Inferior parietal cortex (tissue), 1 donor: ENCODE data around the gene MINDY4B.

Experiments
- DNase-seq: peaks from one replicate; pipeline ENCODE4 v3.0.0-alpha.2; 2016; ENCODE audit errors: extremely low spot score

MINDY4B gene

GRCh38 chr3:150905339-150905738 is at the start of gene MINDY4B:
MINDY4B (minus strand) TSS chr3:150905439; CDS start chr3:150905439, 0 bp downstream.
- DNase-seq, result no peak

DNA sequence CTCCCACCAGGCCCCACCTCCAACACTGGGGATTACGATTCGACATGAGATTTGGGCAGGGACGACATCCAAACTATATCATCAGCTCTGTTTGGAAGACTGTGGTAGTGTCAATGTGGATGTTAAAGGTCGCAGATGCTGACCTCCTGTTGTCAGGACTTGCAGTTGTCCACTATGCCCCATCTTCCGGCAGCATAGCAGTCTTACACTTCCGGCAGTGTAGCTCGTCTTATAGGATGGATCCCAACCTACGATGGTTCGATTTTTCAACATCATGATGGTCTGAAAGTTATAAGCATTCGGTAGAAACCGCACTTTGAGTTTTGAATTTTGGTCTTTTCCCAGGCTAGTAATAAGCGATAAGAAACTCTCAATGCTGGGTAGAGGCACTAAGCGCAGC is 46.7 kb upstream of the MINDY4B start:
- DNase-seq, result no peak

- no peak for DNase-seq
Measured at GRCh38 chr3:150945226-150946032, 40.2 kb upstream of the MINDY4B start.

- DNase-seq, result no peak
Measured at GRCh38 chr3:150942221-150942620, 37.0 kb upstream of the MINDY4B start.

DNA sequence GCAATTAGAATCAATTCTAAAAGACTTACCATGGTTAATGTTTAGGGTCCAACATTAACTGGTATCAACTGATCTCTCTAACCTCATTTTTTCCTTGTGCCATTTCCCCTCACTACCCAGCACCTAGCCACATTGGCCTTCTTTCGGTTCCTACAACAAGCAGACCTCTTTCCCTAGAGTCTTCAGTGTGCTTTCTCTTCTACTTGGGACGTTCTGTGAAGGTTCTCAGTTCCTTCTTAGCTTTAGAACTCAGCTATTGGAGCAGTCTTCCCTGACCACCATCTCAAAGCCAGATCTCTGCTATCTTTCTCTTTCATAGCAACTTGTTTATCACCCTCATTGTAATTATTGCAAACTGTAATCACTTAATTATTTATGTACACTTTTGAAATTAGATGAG is 31.5 kb upstream of the MINDY4B start:
- DNase-seq, result no peak

- DNase-seq, result no peak
Measured at GRCh38 chr3:150933473-150933995, 28.3 kb upstream of the MINDY4B start.

DNA sequence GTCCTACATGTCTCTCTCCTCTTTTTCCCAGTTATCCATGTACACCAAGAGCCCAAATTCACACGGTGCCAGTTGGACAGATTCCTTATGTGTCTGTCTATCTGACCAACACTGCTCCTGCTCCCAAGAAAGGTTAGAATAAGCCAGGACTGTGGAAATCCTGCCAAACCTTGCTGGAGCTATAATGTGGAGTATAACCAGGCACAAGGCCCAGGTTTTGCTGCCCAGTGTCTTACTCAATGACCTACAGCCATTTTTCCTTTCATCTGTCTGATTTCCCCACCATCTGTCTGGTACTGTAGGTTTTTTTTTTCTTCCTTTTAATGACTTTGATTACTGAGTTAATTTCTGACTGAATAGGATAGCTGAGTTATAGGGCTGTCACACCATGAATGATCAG is 26.5 kb upstream of the MINDY4B start:
- no peak for DNase-seq

- no peak for DNase-seq
Measured at GRCh38 chr3:150930839-150931238, 25.6 kb upstream of the MINDY4B start.

- DNase-seq, result no peak
Measured at GRCh38 chr3:150928234-150928633, 23.0 kb upstream of the MINDY4B start.

DNA sequence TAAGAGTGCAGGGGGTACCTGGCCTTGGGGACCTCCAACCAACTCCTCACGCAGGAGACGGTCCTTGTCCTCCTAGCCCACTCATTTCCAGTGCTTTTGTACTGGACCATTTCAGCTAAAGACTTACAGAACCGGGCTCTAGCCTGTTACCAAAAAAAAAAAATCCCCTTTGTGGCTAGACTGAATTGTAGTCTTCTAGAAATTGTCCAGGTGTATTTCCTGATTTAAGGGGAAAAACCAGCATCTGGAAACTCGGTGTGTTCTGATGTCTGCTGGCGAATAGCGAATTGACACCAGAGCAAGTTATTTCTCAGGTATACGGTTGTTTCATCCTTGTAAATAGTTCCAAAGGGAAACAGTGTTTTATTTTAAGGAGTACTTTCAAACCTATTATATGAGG is 21.1 kb upstream of the MINDY4B start:
- no peak for DNase-seq

DNA sequence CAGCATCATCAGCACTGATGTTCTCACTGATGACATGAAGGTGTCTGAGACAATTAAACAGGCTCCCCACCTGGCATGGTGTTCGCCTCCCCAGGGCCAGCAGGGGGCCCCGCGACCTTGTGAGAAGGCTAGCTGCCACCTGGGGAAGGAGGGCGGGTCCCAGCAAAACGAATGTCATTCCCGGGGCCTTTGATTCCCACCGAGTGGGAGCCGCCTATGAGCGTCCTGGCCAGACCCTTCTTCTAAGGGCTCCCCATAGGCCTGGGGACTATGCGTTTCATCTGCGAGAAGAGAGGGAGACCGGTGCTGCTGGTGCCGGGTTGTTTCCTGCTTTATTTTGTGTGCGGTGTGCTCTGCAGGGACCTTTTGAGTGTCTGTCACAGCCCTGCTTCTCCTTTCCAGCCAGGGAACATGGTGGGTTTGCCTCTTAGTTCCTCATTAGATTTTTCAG is 20.5 kb upstream of the MINDY4B start:
- no peak for DNase-seq

DNA sequence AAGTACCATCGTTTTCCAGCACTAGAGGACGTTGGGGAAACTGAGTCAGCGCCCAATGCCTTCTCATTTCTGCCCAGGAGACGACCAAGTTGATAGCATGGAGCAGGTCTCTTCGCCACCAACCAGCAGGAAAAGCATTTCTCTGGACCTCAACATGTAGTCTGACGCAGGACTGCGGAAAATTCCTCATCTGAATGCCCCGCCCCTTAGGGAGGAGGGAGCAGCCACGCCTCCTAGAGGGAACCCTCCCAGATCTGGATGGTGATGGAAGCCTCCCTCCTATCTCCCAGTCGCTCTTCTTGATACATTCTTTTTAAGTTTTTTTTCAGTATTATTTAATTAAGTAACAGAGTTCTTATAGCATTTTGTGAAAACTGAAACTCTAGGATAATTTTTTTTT is 17.4 kb upstream of the MINDY4B start:
- no peak for DNase-seq

- DNase-seq, result no peak
Measured at GRCh38 chr3:150921209-150921608, 16.0 kb upstream of the MINDY4B start.

- no peak for DNase-seq
Measured at GRCh38 chr3:150920236-150920635, 15.0 kb upstream of the MINDY4B start.

DNA sequence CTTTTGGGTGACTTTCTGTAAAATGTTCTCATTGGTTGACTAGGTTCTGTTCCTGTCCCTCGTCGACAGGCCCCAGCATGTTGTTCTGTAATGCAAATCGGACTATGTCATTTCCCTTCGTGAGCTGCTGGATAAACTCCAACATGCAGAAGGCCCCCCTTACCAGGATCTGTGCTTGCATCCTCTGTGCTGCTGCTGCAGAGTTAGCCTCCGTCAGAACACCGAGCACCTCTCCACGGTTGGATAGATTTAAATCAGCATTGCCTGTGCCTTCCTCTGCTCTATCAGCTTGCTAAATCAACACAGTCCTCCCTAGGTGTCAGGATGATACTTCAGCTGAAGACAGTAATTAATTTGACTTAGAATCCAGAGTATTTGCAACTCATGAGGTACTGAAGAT is 12.7 kb upstream of the MINDY4B start:
- DNase-seq, result no peak

DNA sequence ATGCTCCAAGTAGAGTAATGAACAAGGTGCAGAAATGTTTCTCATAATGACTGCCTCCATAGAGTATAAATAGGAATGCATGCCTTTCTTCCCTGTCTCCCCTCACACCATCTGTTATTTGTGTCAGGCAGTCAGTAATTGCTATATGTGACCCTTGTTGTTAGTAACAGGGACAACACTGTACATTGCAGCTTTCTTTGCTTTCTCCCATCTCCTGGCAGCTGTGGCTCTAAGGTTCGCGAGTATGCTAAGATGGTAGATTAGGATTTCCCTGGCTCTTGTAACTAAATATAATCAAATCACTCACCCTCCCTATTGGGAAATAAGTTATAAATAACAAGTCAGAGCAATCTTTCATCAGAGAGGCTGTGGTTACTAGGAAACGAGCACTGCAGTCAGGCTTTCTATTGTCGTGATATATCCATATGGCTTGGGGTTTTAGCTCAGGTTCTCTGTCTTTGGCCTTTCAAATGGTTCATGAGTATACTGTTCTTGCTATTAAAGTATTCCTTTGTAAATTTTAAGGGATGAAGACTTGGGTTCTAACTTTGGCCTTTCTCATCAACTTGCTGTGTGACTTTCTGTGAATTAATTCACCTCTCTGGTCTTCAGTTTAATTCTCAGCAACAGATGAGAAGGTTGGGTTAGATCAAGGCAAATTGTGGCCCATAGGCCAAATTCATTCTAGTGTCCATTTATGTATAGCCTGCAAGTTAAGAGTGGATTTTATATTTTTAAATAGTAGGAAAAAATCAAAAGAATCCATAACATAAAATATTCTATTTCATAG is 8.1 kb upstream of the MINDY4B start:
- no peak for DNase-seq

GRCh38 chr3:150912501-150912900 is 7.3 kb upstream of the MINDY4B start:
- no peak for DNase-seq

DNA sequence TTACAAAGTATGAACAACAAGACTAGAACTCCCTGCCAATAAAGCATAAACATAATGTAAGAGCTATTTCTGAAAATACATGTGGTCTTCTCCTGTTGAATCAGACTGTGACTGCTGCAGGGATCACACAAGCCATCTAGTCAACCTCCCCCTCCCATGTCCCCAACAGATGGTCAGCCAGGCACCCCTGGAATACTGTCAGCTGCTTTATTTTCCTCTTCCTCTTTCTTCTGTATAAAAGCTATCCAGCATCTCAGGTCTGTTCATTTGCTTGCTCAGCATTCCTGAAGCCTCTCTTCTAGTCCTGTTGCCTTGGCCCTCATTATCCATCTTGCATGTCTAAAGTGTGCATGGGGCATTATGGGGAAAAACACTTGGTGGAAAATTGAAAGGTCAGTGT is 6.5 kb upstream of the MINDY4B start:
- DNase-seq, result no peak

DNA sequence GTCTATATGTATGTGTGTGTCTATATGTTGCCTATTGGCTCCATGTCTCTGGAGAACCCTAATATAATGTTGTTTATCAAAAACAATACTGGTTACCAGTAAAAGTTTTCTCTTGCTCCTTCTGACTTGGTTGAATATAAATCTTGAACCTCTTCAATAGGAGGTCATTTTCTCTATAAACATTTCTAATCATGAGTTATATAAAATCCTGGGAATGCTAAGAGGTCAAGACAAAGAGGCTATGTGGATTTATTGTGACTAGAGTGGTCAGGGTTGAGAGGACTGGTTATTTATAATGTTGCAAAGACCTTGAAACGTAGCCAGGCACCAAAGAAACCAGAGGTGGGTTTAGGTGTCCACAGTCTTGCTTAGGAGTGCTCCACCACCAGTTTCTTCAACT is 1.2 kb upstream of the MINDY4B start:
- no peak for DNase-seq

DNA sequence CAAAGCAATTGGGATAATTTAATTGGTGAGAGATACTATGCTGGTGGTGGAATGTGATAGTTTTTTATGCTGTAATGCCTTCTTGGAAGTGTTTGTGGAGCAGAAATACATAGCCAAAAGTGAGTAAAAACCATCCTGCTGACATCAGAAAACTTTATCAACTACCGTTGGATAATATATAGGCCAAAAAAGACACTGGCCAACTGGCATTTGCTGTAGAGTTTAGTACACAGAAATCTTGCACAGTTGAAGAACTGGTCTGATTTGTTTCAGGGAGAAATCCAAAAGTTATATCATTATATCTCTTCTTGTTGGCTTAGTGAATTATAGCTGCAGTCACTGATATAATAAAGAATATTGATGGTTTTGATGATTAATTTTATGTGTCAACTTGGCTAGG is 507 bp upstream of the MINDY4B start:
- no peak for DNase-seq

GRCh38 chr3:150902988-150903387 is 2.3 kb downstream of the MINDY4B start:
- no peak for DNase-seq

- DNase-seq, result no peak
Measured at GRCh38 chr3:150901793-150902192, 3.4 kb downstream of the MINDY4B start.

DNA sequence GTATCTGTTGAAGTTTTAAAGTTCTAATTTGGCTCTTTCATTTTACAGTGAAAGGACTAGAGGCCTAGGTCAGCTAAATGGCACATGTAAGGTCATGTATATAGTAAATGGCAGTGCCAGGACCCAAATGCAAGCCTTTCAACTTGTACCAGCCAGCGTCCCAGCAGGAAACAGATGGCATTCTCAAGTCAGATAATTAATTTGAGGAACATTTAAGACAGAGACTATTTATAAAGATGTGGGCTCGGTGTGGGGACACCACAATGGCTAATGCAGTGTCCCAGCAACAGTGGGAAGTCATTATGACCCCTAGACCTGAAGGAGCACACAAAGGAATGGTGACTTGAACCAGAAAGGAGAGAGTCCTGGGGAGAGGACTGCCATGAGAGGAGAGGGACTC is 6.1 kb downstream of the MINDY4B start:
- DNase-seq, result no peak
